A549 (cell line): Measurements from ENCODE around the gene SMS. TPM values are rescaled to one million over a fixed set of nuclear protein-coding genes. Genes with fewer than 3 reads are reported as not detected.

ENCODE experiments used
- ATAC-seq, 2 experiments: fragments of 200-7000 bp in 1 of 2; fragments of >200 bp in 1 of 2; cut with Nextera tagmentation in 1 of 2; cut with Tn5 transposase in 1 of 2; 3 replicates each; pipeline versions ENCODE4 v1.8.0 to v1.9.1; 2018 to 2020; ENCODE audit warnings: mild to moderate bottlenecking in 1 of 2, moderate library complexity in 1 of 2
- CTCF ChIA-PET: fragments of 300-600 bp; sonication (Branson Sonifier 250); formaldehyde crosslinking; extraction: SDS; loops from one replicate; lab custom pipeline; 2021; ENCODE audit warnings: antibody characterized with exemption, inconsistent platforms; lab: Yijun Ruan, JAX
- POLR2A ChIA-PET: fragments of 350-600 bp; formaldehyde crosslinking; extraction: SDS; loops from one replicate; lab custom pipeline; 2021; ENCODE audit warnings: antibody characterized with exemption, inconsistent platforms; lab: Yijun Ruan, JAX
- DNase-seq, 2 experiments: peaks; one replicate each; pipeline versions ENCODE4 v3.0.0 to v3.0.0-alpha.2; 2011 to 2016; ENCODE audit warnings: low read depth in 1 of 2, low spot score in 1 of 2
- FAIRE-seq: peaks from 2 replicates; lab custom pipeline; 2011; peaks lifted over from hg19 to GRCh38; lab: Jason Lieb, UNC
- H3K27ac ChIP-seq, 2 experiments: fragments of >200 bp; sonication (Bioruptor Twin); formaldehyde crosslinking; 3 replicates each; pipeline ENCODE4 v1.5.1; 2016 to 2017
- H3K4me1 ChIP-seq: fragments of >200 bp; sonication (Bioruptor Twin); formaldehyde crosslinking; 3 replicates; pipeline ENCODE4 v1.6.1; 2016
- H3K4me2 ChIP-seq: fragments of >200 bp; sonication (Bioruptor Twin); formaldehyde crosslinking; 3 replicates; pipeline ENCODE4 v1.6.1; 2016
- H3K4me3 ChIP-seq: fragments of >200 bp; sonication (Bioruptor Twin); formaldehyde crosslinking; 3 replicates; pipeline ENCODE4 v1.5.1; 2016
- H3K9me3 ChIP-seq: fragments of >200 bp; sonication (Bioruptor Twin); formaldehyde crosslinking; 3 replicates; pipeline ENCODE4 v1.6.1; 2016
- CBX8 ChIP-seq: fragments of 200-600 bp; sonication (generic); IDR thresholded peaks from 2 replicates; pipeline ENCODE4 v1.6.1; 2016
- CEBPB ChIP-seq, 2 experiments: fragments of >200 bp in 1 of 2; sonication (Bioruptor Twin) in 1 of 2; formaldehyde crosslinking in 1 of 2; IDR thresholded peaks; 2 replicates each; pipeline ENCODE4 v1.6.1; 2012 to 2016
- CHD2 ChIP-seq: fragments of 150-350 bp; IDR thresholded peaks from 2 replicates; pipeline ENCODE4 v1.6.1; 2014; ENCODE audit warnings: low read length; ENCODE audit not compliant: partially characterized antibody
- CHD4 ChIP-seq: fragments of 200-600 bp; sonication (generic); IDR thresholded peaks from 2 replicates; pipeline ENCODE4 v1.6.1; 2016; ENCODE audit warnings: antibody characterized with exemption, mild to moderate bottlenecking, borderline replicate concordance
- GATA3 ChIP-seq: IDR thresholded peaks from 2 replicates; pipeline ENCODE4 v1.6.1; 2012; ENCODE audit warnings: borderline replicate concordance
- HEYL ChIP-seq: fragments of 250-450 bp; sonication (Bioruptor Pico); IDR thresholded peaks from 2 replicates; pipeline ENCODE4 v1.8.0; 2021; ENCODE audit warnings: mild to moderate bottlenecking, moderate library complexity
- HOXB5 ChIP-seq: fragments of 250-450 bp; sonication (Bioruptor Pico); IDR thresholded peaks from 2 replicates; pipeline ENCODE4 v1.5.0; 2020; ENCODE audit warnings: mild to moderate bottlenecking, moderate library complexity
- JUN ChIP-seq, 2 experiments: fragments of >200 bp; sonication (Bioruptor Twin); formaldehyde crosslinking; IDR thresholded peaks; 2 replicates in 1 of 2; 3 replicates in 1 of 2; pipeline ENCODE4 v1.6.1; 2016 to 2017
- JUNB ChIP-seq: fragments of >200 bp; sonication (Bioruptor Twin); formaldehyde crosslinking; IDR thresholded peaks from 2 replicates; pipeline ENCODE4 v1.6.1; 2016
- KDM5A ChIP-seq: fragments of 200-600 bp; sonication (generic); IDR thresholded peaks from 2 replicates; pipeline ENCODE4 v1.6.1; 2016; ENCODE audit warnings: antibody characterized with exemption, mild to moderate bottlenecking
- MAFK ChIP-seq: fragments of 450-650 bp; IDR thresholded peaks from 2 replicates; pipeline ENCODE4 v1.6.1; 2014; ENCODE audit not compliant: partially characterized antibody
- MAZ ChIP-seq: fragments of 150-350 bp; IDR thresholded peaks from 2 replicates; pipeline ENCODE4 v1.6.1; 2014; ENCODE audit warnings: antibody characterized with exemption, low read depth, low read length, borderline replicate concordance
- NFE2L2 ChIP-seq: fragments of 150-350 bp; conservative IDR thresholded peaks from 2 replicates; pipeline ENCODE4 v1.6.1; 2014; ENCODE audit warnings: low read length
- NR3C1 ChIP-seq: fragments of >200 bp; sonication (Bioruptor Twin); formaldehyde crosslinking; IDR thresholded peaks from 3 replicates; pipeline ENCODE4 v1.6.1; 2017
- POLR2A ChIP-seq: IDR thresholded peaks from 2 replicates; pipeline ENCODE4 v1.6.1; 2012; ENCODE audit warnings: mild to moderate bottlenecking, low read length
- POLR2AphosphoS2 ChIP-seq: conservative IDR thresholded peaks from 2 replicates; pipeline ENCODE4 v1.6.1; 2012; ENCODE audit warnings: low read length, improper control_type of control experiment, inconsistent platforms
- RCOR1 ChIP-seq: fragments of 150-350 bp; IDR thresholded peaks from 2 replicates; pipeline ENCODE4 v1.6.1; 2014; ENCODE audit warnings: antibody characterized with exemption, low read length, low read depth
- SREBF2 ChIP-seq: fragments of 450-650 bp; IDR thresholded peaks from 2 replicates; pipeline ENCODE4 v1.6.1; 2014; ENCODE audit warnings: mild to moderate bottlenecking, moderate library complexity
- ZNF302 ChIP-seq: fragments of 250-450 bp; sonication (Bioruptor Pico); IDR thresholded peaks from 2 replicates; pipeline ENCODE4 v1.9.0; 2021; ENCODE audit warnings: inconsistent platforms, mild to moderate bottlenecking, moderate library complexity
- WGBS: methylation state at CpG from one replicate; pipeline ENCODE4 v1.1.6; 2017; ENCODE audit errors: missing lambda C conversion rate; 5-methylcytosine and 5-hydroxymethylcytosine counted together
- polyA plus RNA-seq, 4 experiments: library from polyadenylated mRNA; depleted of rRNA in 3 of 4; stranded (reverse); fragments of >200 nt; fragmentation: RNase III in 1 of 4; extraction: RNeasy Plus Mini Kit Qiagen cat#74134 plus additional on column Dnase treatment in 1 of 4; gene quantifications; 2 replicates in 3 of 4; 3 replicates in 1 of 4; pipeline ENCODE4 v1.2.3, GENCODE V29; 2011 to 2017
- TF ChIP-seq, protein P1 (sequence below): fragments of 250-450 bp; sonication (Bioruptor Pico); IDR thresholded peaks from 2 replicates; pipeline ENCODE4 v1.5.0; 2020; ENCODE audit warnings: low read depth, mild to moderate bottlenecking, moderate library complexity
- TF ChIP-seq, protein P2 (sequence below): fragments of 200-600 bp; sonication (generic); IDR thresholded peaks from 2 replicates; pipeline ENCODE4 v1.6.1; 2016; ENCODE audit warnings: antibody characterized with exemption, mild to moderate bottlenecking, moderate library complexity
- TF ChIP-seq, protein P3 (sequence below): fragments of 450-650 bp; IDR thresholded peaks from 2 replicates; pipeline ENCODE4 v1.6.1; 2014; ENCODE audit warnings: antibody characterized with exemption
- TF ChIP-seq, protein P4 (sequence below): fragments of 250-450 bp; sonication (Bioruptor Pico); IDR thresholded peaks from 2 replicates; pipeline ENCODE4 v1.5.0; 2021; ENCODE audit warnings: mild to moderate bottlenecking, moderate library complexity, borderline replicate concordance

The SMS gene
- polyA plus RNA-seq, 2 of the 4 experiments (the other 2 are of a cell fraction): 129 to 180 TPM

DNA sequence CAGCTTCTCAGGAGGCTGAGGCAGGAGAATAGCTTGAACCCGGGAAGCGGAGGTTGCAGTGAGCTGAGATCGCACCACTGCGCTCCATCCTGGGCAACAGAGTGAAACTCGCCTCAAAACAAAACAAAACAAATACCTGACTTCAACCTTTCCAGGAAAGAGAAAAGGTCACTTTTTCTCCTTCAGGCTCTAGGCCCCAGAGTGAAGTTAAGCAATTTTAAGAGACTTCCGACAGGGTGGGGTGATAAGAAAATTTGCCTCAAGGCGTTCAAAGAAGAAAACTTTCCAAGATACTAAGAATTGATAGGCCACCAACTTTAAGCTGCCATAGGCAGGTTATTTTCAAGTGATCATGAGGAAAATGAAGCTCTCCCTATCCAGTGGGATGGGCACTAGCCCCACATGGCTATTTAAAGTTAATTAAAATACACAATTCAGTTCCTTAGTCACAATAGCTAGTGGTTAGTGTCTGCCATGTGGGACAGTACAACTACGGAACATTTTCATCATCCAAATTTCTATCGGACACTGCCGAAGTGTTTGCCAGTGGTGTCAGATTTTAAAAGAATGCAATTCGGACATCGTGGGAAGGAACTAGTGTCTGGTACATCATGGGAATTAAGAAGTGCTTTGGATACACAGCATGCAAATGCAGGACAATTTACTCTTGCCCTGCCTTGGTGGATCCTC lies 33.0 kb downstream of the SMS start:
- no peaks in the 10 kb centered on the region for H3K4me1 ChIP-seq
- TF ChIP-seq NR3C1: no peak
- no peak for TF ChIP-seq JUNB
- no peak for TF ChIP-seq POLR2A
- no peak for TF ChIP-seq CBX8
- TF ChIP-seq NFE2L2: no peak
- no peak for TF ChIP-seq HEYL (CRISPR knock-in tag)
- TF ChIP-seq, all 56 proteins: peak for 0
- ChIA-PET CTCF (interaction anchor here (0.8 kb wide), 2 partner anchors 12 to 32 kb away, joined by 3 read pairs; no protein-coding TSS in a partner anchor), POLR2A (no interaction called here)
- FAIRE-seq: no peak
- no peak overlapping the region for H3K4me3 ChIP-seq
- DNase-seq: no peak
- H3K9me3 ChIP-seq: no peaks in the 10 kb centered on the region
- ATAC-seq: no peak
- 94% methylated on average over 12 of the region's 12 CpGs for WGBS
- no peak overlapping the region for H3K27ac ChIP-seq
- H3K4me2 ChIP-seq: no peak overlapping the region

DNA sequence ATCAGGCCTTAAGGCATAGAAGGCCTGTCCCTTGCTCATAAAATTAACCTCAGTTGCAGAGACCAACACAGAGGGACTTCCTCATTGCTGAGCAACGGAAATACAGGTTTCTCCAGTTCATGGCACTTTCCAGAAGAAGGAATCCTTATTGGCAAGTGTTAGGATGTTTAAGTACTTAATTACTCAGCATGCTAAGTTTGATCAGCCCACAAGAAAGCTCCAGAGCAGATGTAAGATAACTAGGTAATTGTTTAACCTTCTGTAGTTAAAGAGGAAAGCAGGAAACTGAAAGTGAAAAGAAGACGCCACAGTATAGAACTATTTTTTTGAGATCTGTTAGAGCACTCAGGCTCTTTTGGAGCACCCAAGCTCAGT lies 33.5 kb downstream of the SMS start:
- Histone ChIP-seq H3K4me1 (no peaks in the 10 kb centered on the region), H3K4me2 (no peak overlapping the region), H3K9me3 (no peaks in the 10 kb centered on the region), H3K27ac (no peak overlapping the region)
- ATAC-seq (no peak), FAIRE-seq (no peak)
- TF ChIP-seq CEBPB (IDR thresholded peaks at IDR 0.05) (no peak), ZNF302 (no peak), HOXB5 (CRISPR knock-in tag) (no peak), MAFK (no peak), CHD4 (no peak), SREBF2 (no peak), HEYL (CRISPR knock-in tag) (no peak)
- TF ChIP-seq, protein P1, sequence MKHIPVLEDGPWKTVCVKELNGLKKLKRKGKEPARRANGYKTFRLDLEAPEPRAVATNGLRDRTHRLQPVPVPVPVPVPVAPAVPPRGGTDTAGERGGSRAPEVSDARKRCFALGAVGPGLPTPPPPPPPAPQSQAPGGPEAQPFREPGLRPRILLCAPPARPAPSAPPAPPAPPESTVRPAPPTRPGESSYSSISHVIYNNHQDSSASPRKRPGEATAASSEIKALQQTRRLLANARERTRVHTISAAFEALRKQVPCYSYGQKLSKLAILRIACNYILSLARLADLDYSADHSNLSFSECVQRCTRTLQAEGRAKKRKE (CRISPR knock-in tag): no peak
- TF ChIP-seq, all 56 proteins: peak for 0
- CTCF ChIA-PET: interaction anchor here (0.6 to 2.8 kb wide), 3 partner anchors 11 to 33 kb away, joined by 3 to 15 read pairs (median 3); no protein-coding TSS in a partner anchor
- WGBS: 87% methylated on average over 2 of the region's 2 CpGs
- POLR2A ChIA-PET: no interaction called here
- DNase-seq: no peak
- no peak overlapping the region for H3K4me3 ChIP-seq

DNA sequence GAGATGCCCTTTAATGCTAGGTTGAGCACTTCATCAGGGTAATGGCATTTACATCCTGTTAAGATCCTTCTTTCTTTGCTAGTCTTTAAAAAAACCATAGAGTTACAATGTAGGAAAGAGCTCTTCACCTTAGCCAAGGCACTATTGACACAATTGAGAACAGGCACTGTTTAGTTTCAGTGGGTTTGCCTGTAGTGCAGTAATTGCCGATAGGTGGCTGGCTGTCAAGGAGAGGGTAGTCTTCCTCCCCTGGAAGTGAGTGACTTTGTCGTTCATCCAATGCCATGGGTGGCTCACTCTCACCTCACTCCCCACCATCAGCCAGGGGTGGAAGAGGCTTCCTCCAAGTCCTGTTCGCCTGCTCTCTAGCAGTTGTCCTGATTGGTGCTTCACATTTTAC lies 34.7 kb downstream of the SMS start:
- Histone ChIP-seq H3K4me2 (no peak overlapping the region), H3K4me1 (no peaks in the 10 kb centered on the region), H3K9me3 (no peaks in the 10 kb centered on the region)
- WGBS: 91% methylated on average over 3 of the region's 3 CpGs
- FAIRE-seq: no peak
- CTCF ChIA-PET: interaction anchor here (0.6 to 2.8 kb wide), 10 partner anchors 9 to 1736 kb away, joined by 3 to 15 read pairs (median 4); no protein-coding TSS in a partner anchor
- no peak for TF ChIP-seq GATA3
- TF ChIP-seq NFE2L2: no peak
- TF ChIP-seq, all 56 proteins: peak for 0
- ATAC-seq (peak; percentile 25; a peak in 3 of 6 replicates), DNase-seq (no peak)
- POLR2A ChIA-PET: interaction anchor here (1.5 kb wide), 1 partner anchor 136 kb away, joined by 5 read pairs; the partner anchor contains the start of gene MBTPS2
- H3K27ac ChIP-seq: no peak overlapping the region
- H3K4me3 ChIP-seq: no peak overlapping the region

DNA sequence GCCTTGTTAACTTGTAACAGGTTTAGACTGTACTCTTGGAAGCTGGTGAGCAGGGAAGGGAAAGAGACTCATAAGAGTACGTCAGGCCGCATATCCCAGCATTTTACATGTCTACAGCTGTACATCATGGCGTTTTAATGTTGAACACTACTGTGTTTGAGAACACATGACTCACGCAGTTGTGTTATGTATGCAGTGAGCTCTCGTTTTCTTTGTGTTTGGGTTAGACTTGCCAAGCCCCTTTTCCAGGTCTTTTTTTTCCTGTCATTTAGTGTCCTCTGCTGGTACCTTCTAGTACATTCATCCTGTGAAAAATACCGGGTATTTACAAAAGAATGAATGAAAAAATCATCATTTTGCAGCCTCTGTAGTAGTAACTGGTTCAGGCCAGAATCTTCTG lies 35.3 kb downstream of the SMS start:
- POLR2A ChIA-PET: interaction anchor here (1.5 kb wide), 1 partner anchor 137 kb away, joined by 5 read pairs; the partner anchor contains the start of gene MBTPS2
- H3K4me2 ChIP-seq: no peak overlapping the region
- ATAC-seq (peak; percentile 71 to 75; a peak in 5 of 6 replicates), FAIRE-seq (peak; percentile 63), DNase-seq (peak in 1 of 2 experiments; percentile 43)
- H3K27ac ChIP-seq: no peak overlapping the region
- CTCF ChIA-PET: interaction anchor here (0.6 to 2.8 kb wide), 8 partner anchors 9 to 1736 kb away, joined by 3 to 15 read pairs (median 4); no protein-coding TSS in a partner anchor
- H3K4me3 ChIP-seq: no peak overlapping the region
- WGBS: 64% methylated on average over 6 of the region's 6 CpGs
- no peaks in the 10 kb centered on the region for H3K9me3 ChIP-seq
- H3K4me1 ChIP-seq: no peaks in the 10 kb centered on the region
- TF ChIP-seq CHD2 (no peak), JUNB (no peak), RCOR1 (no peak), JUN (IDR thresholded peaks at IDR 0.05) (no peak), POLR2AphosphoS2 (no peak), KDM5A (no peak), HEYL (CRISPR knock-in tag) (no peak), CHD4 (no peak), MAZ (no peak)
- TF ChIP-seq, protein P2, sequence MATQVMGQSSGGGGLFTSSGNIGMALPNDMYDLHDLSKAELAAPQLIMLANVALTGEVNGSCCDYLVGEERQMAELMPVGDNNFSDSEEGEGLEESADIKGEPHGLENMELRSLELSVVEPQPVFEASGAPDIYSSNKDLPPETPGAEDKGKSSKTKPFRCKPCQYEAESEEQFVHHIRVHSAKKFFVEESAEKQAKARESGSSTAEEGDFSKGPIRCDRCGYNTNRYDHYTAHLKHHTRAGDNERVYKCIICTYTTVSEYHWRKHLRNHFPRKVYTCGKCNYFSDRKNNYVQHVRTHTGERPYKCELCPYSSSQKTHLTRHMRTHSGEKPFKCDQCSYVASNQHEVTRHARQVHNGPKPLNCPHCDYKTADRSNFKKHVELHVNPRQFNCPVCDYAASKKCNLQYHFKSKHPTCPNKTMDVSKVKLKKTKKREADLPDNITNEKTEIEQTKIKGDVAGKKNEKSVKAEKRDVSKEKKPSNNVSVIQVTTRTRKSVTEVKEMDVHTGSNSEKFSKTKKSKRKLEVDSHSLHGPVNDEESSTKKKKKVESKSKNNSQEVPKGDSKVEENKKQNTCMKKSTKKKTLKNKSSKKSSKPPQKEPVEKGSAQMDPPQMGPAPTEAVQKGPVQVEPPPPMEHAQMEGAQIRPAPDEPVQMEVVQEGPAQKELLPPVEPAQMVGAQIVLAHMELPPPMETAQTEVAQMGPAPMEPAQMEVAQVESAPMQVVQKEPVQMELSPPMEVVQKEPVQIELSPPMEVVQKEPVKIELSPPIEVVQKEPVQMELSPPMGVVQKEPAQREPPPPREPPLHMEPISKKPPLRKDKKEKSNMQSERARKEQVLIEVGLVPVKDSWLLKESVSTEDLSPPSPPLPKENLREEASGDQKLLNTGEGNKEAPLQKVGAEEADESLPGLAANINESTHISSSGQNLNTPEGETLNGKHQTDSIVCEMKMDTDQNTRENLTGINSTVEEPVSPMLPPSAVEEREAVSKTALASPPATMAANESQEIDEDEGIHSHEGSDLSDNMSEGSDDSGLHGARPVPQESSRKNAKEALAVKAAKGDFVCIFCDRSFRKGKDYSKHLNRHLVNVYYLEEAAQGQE: no peak
- TF ChIP-seq, protein P3, sequence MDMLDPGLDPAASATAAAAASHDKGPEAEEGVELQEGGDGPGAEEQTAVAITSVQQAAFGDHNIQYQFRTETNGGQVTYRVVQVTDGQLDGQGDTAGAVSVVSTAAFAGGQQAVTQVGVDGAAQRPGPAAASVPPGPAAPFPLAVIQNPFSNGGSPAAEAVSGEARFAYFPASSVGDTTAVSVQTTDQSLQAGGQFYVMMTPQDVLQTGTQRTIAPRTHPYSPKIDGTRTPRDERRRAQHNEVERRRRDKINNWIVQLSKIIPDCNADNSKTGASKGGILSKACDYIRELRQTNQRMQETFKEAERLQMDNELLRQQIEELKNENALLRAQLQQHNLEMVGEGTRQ: no peak
- TF ChIP-seq, protein P4, sequence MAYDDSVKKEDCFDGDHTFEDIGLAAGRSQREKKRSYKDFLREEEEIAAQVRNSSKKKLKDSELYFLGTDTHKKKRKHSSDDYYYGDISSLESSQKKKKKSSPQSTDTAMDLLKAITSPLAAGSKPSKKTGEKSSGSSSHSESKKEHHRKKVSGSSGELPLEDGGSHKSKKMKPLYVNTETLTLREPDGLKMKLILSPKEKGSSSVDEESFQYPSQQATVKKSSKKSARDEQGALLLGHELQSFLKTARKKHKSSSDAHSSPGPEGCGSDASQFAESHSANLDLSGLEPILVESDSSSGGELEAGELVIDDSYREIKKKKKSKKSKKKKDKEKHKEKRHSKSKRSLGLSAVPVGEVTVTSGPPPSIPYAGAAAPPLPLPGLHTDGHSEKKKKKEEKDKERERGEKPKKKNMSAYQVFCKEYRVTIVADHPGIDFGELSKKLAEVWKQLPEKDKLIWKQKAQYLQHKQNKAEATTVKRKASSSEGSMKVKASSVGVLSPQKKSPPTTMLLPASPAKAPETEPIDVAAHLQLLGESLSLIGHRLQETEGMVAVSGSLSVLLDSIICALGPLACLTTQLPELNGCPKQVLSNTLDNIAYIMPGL (CRISPR knock-in tag): no peak
